Fibroblast of skin of right biceps (primary cell): ENCODE data around the gene NFASC.

Experiments
- DNase-seq: peaks from one replicate; pipeline ENCODE4 v3.0.0-alpha.2; 2013

Gene NFASC

DNA sequence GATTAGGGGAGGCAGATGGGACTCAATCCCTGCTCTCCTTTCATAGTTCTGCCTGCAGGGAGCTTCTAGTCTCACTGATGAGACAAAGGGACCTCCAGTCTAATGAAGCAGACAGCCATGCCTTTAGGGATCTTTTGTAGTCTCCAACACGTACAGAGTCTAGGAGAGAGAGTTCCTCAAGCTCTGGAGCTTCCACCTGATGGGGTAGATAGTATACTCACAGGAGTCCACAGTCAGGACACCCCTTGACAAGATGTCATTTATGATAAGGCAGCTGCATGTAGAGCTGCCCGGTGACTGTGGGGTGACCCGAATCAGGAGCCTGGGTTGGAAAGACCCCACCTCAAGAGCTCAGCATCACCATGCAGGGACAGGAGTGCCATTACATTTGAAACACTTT, 117.0 kb downstream of the NFASC start:
- no peak for DNase-seq

DNA sequence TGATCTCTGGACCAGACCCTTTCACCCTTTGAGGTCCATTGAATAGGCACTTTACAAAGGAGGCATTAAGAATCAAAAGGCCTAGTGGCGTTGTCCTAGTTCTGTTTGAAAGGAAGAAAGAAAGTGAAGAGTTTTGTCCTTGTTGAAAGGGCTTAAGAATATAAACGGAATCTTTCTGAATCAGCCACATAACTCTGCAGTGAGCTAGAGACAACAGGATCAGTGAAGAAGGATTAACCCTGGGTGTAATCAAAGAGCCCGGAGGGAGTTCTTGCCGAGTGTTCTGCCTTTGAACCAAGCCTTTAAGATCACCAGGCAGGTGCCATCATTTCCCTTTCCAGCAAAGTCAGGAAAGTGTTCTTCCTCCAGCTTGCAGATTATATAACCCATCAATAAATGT, 117.5 kb downstream of the NFASC start:
- DNase-seq: no peak

DNA sequence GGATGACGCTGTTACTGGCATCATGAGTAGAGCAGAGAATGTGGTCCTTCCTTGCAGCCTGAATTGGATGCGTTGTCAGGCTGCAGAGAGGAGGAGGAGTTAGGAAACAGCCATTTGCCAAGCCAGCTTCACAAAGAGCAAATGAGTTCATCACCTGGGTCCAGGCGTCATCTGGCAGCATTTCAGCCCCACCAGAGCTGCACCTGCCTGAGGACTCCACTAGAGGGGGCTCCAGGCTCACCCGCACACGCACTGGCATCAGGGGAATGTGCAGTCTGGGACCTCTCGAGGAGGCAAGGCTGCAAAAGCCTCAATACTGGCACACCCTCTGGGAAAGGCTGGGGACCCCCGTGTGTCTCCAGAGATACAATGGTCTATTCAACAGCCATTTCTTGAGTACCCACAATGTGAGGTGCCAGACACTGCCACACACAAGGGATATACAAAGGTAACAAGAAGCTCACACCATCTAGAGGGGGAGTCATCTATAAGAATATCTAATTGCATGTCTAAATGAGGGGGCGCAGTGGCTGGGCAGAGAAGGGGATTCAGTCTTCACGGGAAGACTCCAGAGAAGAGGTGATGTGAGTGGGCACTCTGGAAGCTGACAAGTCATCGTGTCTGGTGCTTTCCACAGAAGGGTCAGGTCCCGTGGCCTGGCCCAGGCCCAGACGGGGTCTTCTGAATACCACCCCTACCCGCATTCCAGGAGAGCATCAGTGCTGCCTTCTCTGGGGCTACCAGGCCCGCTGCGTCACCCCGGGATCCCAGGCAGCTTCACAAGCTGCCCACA, 118.8 kb downstream of the NFASC start:
- DNase-seq: peak; percentile 71

DNA sequence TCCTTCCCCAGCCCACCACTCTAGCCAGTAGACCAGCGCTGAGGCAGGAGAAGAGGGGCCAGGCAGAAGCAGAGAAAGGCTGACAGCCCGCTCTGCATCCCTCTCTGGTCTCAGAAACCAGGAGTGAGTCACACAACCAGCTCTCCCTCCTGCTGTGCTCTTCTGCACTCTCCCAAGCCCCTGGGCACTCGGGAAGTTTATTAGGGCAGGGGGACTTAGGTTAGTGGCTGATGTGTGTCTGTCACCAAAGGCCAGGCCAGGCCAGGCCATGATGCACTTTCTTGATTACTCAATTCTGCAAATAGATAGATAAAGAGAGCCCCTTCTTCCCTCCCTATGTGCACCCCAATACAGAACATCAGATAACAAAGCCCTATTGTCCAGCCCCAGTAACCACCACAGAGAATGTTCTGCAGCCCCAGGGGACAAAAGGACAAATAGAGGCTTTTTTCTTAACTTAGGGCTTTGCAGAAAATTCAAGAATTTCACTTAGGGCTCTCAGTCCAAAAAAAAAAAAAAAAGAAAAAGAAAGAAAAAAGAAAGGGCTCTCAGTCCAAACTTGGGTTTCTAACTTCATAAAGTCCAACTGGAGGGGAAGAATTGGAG, 119.5 kb downstream of the NFASC start:
- no peak for DNase-seq

DNA sequence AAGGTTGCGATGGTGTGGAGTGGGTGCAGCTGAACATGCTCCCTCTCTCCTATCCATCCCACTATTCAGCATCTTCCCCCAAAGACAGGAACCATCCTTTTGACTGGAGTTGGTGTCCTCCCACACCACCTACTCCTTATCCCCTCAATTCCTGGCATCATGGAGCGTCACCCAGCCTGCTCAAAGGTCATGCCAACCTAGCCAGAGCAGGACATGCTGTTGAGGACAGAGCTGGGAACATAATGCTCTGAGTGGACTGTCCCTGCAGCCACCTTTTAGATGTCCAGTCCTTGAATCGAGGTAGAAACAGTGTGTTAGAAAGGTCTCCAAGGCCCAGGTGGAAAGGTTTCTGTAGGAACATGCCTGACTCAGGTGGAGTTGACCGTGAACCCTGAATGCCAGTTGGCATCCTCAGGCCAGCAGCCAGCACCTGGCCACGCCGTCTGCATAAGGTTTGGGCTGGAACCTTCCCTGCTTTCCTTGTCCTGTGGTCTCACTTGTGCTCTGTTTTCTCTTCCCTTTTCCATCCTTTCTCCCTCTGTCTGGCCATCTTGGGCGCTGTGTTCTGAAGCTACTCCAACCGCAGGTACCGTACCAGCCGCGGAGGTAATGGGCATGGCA, 120.2 kb downstream of the NFASC start:
- no peak for DNase-seq

DNA sequence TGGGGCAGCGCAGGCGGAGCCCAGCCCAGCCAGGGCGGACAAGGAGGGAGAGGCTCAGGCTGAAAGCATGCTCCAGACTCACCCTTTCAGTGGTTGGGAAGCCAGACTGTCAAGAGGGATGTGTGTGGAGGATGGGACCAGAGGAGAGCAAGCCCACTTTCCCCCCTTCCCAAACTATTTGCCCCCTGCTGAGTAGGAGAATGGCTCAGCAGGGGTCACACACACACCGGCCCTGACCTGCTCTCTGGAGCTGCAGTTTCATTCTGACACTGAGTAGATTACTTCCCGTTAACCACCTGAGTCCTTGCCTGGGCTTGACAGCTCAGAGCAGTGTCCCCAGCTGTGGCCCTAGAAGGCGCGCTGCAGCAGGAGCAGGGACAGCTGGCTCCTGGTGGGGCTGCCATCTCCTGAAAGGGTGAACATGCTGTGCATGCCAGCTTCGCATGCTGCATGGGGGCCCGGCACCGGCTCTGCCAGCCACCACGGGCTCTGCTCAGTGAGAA, 120.7 kb downstream of the NFASC start:
- no peak for DNase-seq

DNA sequence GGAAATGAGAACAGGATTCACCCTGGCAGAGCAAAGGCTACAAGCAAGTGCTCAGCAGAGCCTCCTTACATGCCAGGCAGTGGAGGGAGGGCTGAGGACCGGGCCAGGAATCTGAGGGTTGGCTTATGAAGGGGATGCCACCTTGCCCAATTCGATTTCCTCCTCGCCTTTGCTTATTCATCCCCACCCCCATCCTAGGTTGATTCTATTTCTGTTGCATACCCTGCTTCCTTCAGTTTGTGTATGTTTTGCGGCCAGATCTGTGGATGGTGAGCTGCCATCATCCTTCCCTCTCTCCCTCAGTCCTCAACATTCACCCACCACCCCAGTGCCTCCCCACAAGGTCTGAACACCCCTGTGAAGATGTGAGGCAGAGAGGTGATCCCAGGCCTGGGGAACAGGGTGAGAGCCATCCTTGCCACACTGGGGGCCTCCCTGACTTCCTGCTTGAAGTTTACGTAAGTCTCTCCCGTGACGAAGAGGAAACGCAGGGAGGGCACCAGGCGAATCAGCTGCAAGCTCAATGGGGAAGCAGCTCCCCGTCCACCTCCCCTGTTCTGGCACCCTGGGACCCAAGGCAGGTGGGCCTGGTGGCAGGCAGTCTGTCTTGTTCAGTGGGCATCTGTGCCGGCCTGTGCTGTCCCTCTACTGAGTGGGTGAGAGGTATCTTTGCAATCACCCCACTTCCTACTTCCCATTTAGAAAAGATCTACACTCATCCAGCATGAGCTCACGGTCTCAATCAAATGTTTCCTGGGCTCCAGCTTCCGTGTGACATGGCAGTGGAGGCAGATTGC, 121.7 kb downstream of the NFASC start:
- no peak for DNase-seq

DNA sequence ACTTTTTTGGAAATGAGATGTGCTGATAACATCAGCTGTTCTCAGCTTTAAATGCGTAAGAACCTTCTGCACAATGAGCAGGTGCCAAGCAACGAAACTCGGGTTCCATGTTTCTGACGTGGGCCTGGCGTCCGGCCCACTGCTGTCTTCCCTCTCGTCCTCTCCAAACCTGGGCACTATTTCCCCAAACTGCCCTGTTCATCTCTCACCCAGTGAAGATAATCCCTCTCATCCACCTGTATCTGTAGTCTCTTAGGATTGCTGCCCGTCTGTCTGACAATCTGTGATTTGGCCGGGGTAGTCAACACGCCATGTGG, 122.3 kb downstream of the NFASC start:
- DNase-seq: no peak

DNA sequence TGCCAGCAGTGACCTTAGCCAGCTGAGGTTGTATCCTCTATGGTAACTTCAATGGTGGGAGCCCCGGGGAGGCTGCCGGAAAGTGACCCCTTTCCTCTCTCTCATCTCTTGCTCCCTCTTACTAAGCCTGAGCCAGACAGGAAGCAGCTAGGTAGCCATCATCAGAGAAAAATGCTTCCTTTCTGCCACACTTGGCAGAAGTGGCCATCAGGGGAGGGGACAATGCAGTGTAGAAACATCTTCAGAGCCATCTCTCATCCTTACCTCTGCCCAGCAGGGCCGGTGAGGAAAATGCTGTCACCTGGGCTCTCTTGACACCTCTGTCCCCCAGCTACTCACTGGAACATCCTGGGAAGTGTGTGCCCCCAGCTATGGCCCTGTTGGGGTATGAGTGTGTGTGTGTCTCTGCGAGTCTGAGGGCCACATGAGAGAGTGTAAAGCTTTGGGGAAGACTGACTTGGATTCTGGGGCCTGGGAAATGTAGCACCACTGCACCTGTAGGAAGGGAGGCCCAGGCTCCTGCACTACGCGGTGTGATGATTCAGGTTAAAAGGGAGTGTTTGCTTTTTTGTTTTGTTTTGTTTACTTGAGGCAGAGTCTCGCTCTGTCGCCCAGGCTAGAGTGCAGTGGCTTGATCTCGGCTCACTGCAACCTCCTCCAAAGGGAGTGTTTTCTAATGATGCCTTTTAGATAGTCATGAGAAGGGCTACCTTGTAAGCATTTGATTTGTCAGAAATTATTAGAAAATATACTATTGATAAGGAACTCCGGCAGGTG, 123.6 kb downstream of the NFASC start:
- DNase-seq: peak; percentile 20

DNA sequence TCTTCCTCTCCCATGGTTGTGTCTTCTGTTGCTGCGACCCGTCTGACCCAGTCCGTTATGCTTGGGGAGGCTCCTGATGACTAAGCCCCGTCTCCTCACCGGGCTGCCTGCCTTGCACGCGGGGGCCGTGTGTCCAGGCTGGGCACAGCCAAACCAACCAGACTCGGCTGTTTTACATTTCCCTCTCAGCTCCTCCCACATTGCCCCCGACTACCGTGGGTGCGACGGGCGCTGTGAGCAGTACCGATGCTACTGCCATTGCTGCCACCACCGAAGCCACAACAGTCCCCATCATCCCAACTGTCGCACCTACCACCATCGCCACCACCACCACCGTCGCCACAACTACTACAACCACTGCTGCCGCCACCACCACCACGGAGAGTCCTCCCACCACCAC, 126.3 kb downstream of the NFASC start:
- DNase-seq: no peak

DNA sequence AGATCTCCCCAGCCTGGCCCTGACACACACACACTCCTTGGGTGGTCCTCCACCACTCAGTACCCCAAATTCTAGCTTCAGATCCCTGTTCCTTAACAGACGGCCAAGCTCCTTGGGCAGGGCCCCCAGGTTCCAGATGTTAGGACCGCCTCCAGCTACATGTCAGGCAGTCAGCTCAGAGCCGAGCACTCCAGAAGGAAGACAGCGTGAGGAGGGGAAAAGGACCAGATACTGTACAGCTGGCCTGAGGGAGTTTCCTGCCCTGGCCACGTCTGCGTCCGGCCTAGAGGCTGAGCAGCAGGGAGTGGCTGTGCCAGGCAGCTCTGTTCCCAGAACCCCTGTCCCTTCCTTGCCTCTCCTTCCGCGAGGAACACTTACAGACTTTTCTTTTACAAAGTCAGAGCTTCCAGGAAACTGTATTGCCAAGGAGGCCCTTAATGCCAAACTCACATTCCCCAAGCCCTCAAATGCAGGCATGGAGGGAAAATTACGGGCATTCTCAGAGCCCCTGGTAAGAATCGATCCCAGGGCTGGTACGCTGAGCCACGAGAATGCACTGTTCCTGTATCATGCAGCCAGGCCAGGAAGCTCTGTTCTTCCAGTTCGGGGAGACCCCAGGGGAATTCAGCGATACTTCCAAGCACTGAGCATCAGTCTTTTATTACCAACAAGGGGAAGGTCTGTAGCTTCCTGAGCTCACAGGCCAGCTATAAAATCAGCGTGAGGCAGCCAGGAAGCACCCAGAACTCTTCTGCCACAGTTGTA, 127.1 kb downstream of the NFASC start:
- no peak for DNase-seq

DNA sequence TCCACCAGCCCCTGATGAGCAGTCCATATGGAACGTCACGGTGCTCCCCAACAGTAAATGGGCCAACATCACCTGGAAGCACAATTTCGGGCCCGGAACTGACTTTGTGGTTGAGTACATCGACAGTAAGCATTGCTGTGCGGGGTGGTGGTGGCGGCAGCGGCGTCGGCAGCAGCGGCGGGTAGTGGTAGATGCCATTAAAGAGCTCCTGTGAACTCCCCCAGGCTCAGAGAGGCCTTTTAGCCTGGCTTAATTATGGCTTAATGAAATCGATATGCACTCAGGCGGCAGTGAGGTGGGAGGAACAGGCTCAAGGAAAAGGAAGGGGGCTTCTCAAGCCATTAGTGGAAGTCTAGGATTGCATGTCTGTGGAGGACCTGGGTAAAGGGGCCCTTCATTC, 130.5 kb downstream of the NFASC start:
- DNase-seq: no peak

DNA sequence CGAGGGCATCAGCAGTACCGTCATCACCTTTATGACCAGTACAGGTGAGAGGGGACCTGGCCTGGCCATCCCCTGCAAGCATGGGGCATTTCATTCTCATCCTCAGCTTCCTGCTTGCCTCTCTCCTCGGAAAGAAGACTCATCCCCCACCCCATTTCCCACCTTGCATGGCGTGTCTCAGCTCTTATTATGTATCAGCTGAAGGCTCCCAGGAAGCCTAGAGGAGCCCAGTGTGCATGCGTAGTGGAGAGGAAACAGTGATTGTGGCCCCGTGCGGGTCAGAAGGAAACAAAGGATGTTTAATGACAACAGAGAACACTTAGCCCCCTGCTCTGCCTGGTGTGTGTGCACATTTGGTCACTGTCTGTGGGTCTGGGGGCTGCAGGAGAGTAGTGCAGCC, 132.0 kb downstream of the NFASC start:
- no peak for DNase-seq

DNA sequence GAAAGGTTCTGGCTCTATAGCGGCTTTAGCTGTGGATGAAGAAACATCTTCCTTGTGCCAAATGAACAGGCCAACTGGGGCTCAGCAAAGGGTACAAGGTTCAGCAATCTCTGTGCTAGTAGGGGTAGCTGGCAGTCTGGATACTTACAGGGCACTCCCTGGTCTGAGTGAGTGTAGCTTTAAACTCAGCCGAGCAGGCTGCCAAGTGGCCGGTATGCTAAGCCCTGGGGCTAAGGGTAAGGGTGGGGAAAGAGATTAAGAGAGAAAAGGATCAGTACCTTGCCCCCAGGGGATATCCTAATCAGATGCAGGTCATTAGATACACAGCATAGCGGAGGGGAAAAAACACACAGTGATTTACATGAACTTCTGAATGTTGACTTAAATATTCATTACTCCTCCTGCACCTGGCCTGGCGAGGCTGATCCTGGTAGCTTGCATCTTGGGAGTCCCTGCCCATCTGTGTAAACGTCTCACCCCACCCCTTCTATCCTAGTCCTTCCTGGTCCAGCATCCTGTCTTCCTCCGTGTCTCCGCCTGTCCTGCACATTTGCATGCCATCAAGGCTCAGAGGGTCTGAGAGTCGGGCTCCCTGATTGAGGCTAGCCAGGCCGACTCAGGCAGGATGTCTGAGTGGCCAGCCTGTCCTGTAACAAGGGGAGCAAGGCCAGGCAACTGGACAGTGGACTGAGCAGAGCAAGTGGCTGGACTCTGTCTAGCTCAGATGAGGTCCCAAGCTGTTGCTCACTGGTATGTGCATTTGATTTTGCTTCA, 132.9 kb downstream of the NFASC start:
- no peak for DNase-seq

DNA sequence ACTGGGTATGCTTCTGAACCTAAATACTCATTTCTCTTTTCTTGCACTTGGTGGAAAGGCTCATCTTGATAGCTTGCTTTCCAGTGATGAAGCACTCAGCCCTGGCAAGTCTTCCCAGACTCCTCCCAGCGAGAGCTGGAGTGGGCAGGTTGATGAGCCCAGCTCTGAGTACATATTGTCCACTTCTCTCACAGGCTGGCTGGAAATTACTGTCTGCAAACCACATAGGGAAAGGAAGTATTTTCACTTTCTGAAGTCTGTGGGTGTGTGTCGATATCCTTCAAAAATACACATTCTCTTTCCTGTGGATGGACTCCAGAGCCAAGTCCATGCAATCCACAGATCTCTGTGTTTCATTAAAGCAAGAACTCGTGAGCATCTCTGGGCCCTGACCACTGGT, 133.7 kb downstream of the NFASC start:
- DNase-seq: no peak

DNA sequence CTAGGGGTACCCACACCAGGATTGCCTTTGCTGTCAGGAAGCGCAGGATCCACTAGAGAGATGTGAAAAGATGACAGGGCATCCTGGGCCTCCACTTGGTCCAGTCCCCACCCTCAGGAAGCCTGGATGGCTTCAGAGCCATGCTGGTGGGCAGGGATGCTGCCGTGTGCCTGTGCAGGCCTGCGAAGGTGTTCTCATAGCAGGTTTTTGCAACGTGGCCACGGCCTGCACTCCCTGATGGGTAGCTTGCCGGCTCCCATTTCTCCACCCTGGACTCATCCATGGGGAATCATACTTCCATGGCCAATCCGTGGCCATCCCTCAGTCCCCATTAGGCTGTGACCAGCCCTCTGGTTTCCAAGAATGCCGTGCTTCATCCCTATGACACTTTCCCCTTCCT, 138.2 kb downstream of the NFASC start:
- no peak for DNase-seq

DNA sequence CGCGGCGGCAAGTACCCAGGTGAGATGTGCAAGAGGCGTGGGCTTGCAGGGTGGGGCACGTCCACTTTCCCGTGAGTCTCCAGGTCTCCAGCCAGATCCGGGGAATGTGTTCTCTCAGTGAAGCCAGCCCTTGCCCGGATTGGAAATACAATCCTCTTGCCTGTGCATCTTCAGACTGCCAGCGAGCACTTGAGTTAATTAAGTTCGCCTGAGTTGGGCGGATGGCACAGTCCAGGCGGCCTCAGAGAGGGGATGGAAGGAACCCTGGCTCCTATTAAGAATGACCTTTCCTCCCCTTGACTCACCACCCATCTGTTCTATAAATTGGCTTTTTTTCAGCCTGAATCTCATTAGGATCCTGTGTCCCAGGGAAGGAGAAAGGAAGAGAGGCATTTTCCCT, 139.0 kb downstream of the NFASC start:
- DNase-seq: no peak

DNA sequence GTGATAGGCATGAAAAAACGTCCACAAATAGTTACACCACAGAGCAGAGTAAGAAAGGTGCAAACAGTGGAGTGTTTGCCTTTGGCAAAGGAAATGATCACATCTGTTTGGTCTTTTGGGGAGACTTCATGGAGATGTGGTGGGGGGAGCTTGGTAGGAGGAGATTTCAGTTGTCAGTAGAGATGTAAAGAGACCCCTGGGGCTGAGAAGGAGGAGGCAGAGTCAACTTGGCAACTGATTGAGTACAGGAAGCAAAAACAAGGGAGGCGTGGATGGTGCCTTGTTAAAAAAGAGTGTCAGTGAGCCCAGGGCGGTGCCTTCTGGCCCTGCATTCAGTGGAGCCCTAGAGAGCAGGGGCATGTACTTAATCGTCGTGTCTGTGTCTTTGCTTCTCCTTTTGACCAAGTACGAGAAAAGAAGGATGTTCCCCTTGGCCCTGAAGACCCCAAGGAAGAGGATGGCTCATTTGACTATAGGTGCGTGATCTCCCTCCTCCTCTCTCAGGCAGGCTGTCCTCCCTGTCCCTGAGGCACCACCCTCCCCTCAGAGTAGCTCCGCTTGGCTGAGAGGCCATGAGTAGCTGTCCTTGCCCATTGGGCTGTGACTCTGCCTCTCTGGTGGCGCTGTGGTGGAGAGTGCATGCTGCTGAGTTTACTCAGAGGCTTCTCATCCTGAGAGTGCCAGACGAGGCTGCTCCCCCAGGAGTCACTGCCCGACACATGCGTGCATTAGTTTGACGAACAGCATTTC, 141.9 kb downstream of the NFASC start:
- DNase-seq: peak; percentile 8

DNA sequence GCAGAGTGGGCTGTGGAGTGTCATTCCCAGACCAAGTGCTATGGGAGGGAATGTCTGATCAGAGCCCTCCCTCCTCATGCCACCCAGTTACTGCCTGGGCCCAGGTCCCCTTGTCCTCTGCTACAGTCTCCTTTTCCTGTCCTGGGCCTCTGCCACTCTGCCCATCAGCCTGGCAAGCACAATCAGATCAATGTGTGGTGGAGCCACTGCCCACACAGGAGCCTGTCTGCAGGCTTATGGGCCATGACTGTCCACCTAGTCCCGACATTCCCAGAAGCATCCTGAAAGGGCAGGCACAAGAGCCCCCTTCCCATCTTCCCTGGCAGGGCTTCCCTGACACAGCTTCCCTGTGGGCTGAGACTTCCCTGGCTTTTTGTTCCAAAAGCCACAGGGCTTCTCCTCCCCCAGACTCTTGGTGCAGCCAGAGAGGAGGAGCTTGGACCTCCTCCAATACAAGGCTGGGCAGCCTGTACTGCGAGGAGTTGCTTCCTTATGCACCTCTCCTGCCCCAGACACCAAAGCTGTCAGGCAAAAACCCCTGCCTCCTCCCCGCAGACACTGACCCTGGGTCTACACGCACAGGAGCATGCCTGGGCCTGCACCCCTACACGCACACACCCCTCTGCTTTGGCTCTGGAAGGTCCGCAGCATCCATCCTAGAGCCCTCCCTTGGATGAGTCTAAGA, 143.2 kb downstream of the NFASC start:
- DNase-seq: peak; percentile 39

DNA sequence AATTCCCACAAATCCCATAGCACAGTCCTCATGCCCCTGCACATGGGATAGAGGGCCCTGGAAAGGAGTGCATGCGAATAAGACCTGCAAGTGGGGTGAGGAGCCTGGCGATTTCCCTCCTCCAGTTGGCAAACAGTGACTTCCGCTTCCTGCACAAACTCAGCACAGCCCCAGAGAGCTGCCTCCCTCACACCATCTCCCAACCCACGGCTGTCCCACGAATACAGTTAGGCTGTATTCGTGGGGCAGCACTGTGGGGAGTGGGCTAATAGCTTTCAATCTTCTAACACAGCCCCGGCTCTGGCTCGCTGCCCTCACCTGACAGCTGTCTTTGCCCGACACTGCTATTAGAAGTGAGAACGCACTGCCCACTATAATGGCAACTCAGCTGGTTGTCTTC, 144.1 kb downstream of the NFASC start:
- no peak for DNase-seq
